HG03045 (cell line): ENCODE results near the gene CHDH.
A peak's percentile ranks its signal among the peaks of the same experiment; 100 is the strongest.

Experiments
- ATAC-seq: cut with Tn5 transposase; IDR thresholded peaks from one replicate; pipeline ENCODE4 v1.9.1; 2021; ENCODE audit warnings: mild to moderate bottlenecking, moderate library complexity; ENCODE audit not compliant: unreplicated experiment

The CHDH gene

DNA sequence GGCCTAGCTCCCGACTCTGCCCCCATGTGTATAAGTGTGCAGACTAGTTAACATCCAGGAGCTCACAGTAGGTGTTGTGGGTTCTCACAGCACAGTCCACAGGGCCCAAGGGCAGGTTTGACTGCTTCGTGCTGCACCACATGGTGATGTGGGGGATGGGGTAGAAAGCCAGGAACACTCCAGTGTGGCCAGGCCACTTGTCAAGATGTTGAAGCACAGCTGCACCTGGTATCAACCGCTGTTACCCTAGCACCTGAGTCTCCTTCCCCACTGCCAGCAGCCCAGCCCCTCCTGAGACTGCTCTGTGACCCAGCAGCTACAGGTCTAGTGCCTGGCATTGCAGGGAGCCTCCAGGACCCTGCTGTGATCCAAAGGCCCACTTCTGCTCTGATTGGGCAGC lies 53.4 kb downstream of the CHDH start:
- ATAC-seq: no peak

DNA sequence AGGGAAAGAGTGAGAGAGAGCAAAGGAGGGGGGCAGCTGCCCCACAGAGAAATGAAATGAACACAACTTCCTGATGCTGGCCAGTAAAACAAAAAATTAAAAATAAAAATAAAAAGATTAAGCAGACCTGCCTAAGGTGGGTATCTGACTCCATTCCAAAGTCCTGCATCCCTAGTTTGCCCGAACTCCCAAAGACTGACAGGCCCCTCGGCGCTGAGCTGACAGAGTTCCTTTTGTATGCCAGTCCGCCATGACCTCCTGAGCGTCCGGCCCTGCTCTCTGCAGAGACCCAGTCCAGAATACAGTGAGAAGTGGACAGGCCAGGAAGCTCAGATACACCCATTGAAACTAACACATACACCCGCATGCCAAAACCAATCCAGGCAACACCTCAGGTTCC lies 54.9 kb downstream of the CHDH start:
- ATAC-seq: no peak

DNA sequence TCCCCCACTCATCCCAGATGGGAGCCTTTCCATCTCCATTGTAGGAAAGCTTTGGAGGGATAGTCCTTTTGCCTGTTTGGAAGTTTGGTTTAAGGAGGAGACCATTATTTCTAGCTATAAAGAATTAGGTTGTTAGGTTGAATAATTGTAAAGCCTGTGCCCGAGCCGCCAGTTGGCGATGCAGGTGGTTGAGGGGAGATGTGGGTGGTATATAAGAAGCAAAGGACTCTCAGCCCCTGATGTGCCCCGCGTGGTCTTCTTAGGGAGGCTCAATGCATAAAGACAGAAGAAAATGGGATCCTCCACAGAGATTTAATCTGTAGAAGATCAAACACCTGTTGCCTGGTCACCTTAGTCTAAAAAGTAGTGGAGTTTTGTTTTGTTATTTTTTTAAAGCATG lies 55.7 kb downstream of the CHDH start:
- ATAC-seq: no peak

DNA sequence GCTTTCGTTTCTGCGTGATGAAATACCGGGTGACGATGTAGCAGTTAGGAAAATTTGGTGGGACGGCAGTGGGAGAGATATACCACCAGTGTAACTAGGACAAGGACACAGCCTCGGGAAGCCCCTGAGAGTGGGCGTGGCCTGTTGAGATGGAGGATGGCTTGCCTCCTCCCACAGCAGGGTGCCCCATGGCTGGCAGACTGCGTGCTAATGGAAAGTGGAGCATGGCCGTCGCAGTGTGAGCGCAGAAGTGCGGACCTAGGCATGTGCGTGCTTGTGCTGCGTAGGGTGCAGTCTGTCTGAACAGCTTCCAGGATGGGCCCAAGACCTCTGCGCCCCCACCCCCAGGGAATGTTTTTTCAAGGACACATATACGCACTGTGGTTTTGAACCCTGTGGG lies 56.8 kb downstream of the CHDH start:
- ATAC-seq: no peak

DNA sequence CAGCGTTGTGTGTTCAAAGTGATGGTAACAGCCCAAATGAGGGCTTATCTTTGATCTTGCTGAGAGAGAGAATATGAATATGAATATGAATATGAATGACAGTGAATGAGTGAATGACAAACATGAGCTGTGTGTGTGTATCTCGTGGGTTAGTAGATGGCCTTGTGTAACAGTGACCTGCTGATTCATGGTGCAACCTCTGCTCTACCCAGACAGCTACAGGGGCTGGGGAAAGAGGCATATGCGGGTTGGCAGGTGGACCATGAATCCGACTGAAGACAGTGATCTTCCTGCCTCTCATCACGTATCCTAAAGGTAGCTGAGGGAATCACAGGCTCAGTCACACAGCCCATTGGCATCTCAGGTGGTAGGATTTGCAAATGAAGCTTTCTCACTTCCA lies 58.2 kb downstream of the CHDH start:
- ATAC-seq: no peak

DNA sequence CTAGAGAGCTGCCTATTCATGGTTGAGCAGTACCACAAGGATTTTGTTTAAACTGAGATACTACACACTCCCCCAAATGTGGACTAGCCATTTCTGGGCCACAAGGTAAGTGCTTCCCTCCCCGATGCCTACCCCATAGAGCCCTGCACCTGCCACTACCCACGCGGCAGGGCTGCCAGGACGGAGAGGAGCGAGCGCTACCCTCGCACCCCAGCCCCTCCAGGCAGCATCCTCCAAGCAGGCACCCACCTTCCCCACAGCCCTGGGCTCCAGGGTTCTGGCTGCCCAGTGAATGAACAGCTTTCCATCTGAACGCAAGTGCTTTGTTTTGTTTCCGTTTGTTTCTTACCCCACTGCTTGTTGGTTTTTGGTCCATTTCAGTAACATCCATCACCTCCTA lies 59.2 kb downstream of the CHDH start:
- no peak for ATAC-seq

DNA sequence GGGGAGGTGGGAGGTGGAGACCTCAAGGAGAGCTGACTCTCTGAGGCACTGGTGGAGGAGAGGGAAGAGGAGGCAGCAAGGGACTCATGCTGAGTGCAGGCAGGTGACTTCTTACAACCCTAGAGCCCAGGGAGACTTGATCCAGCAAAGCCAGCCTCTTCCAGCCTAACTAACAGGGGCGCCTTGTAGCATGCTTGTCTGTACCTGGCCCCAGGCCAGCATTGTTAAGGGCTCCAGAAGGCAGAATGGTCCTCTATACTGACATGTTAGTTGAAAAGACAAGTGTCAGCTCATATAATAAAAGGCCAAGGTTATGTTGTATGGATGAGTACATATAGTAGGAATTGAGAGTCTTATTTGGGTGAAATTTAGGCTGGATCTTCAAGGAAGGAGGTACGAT lies 65.4 kb downstream of the CHDH start:
- ATAC-seq: no peak

DNA sequence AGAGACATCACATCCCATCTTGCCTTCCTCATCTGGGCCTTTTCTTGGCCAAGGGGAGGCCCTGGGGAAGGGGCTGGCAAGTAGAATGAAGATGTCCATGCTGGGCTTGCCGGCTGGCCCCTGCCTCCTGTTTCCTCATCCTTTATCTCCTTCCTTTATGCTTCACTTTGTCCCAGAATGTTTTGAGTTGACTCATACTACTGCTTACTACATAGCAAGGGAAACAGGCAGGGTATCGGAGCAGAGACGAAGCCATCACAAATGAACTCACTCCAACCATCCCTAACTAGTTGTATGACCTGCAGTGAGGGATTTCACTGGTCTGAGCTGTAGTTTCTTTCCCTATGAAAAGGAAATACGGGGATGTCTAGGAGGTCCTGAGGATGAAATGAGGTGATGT lies 66.0 kb downstream of the CHDH start:
- no peak for ATAC-seq

DNA sequence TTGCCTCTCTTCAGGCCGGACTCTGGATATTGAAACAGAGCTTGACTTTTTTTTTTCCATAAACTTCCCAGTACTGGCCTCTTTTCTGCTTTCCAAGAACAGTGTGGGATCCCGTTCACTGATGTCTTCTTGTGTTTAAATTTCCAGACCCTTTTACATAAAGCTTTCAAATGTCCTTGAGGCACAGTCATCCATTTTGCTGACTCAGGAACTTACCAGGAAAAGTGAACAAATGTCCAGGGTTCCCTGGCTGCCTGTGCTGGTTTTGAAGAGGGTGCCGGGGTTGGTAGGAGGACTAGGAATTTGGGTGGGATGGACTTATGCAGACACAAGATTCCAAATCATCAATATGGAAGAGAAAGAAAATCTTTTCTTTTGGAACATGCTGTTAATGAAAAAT lies 68.1 kb downstream of the CHDH start:
- ATAC-seq: no peak

DNA sequence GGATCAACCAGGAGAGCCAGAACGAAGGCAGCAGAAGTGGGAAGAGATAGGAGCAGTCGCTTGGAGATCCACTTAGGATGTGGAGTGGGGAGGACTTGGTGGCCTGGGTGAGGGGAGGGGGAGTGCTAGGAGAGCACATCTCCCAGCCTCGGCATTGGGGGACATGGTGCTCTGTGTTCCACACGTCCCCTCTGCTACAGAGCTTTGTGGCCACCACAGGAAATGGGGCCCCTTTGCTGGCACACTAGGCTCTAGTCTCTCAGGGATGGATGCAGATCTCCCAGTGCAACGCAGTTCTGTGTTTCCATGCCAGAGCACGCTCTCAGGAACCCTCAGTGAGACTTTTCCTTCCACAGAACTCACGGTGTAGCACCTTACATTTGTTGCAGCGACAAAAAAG lies 68.8 kb downstream of the CHDH start:
- no peak for ATAC-seq

DNA sequence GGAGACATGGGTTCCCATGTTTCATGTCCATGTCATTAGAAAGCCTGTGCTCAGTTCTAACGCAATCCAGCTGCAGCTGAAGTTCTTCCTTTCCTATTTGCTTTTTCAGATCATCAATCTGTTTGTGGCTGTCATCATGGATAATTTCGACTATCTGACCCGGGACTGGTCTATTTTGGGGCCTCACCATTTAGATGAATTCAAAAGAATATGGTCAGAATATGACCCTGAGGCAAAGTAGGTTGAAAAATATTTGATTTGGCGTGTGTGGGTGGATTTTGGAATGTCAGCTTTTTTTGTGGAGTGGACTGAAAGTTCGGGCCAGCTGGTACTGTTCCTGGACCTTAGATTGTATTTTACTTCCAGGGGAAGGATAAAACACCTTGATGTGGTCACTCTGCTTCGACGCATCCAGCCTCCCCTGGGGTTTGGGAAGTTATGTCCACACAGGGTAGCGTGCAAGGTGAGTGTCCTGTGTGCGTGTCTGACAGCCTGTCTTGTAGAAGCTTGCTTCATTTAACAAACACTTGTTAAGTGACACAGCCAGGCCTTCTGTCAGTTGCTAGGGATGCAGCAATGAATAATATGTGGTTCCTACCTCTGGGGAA lies 69.6 kb downstream of the CHDH start:
- ATAC-seq: no peak

DNA sequence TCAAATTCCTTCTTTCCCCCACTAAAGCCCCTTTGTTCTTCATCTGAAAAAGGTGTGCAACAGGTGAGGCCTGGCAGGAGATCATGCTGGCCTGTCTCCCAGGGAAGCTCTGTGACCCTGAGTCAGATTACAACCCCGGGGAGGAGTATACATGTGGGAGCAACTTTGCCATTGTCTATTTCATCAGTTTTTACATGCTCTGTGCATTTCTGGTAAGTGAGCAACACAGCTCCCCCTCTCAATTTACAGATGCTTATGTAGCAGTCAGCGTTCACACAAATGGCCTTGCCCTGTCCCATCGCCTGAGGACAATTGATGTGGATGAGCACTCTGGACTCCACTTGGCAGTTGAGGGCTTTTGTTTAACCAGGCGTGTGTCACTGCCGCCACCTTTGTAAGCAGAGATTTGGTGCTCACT lies 70.4 kb downstream of the CHDH start:
- no peak for ATAC-seq

DNA sequence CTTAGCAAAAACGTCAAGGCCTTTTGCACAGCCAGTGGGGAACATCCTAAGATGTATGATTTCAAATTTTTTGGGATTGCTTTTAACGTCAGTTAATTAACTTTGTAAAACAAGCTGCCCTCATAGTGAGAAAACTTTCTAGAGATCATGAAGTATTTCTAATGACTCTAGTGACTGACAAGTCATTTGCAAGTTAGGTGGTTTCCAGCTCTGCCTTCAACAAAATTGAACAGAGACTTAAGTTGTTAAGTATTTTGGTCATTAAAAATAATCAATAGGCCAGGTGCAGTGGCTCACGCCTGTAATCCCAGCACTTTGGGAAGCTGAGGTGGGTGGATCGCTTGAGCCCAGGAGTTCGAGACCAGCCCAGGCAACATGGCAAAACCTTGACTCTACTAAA lies 71.2 kb downstream of the CHDH start:
- ATAC-seq: no peak

DNA sequence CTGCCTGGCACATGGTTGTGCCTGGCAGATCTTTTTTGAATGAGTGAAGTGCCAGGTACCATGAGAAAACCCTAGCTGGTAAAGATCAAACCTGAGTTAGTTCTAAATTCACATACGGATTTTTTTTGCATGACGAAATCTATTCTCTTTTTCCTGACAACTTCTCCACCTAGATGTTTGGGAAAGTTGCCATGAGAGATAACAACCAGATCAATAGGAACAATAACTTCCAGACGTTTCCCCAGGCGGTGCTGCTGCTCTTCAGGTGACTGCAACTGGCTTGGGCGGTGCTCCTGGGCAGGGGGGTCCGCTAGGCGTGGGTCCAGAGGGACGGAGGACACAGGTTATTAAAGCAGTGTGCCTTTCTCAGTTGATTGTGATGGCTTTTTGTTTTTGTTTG lies 71.8 kb downstream of the CHDH start:
- no peak for ATAC-seq

DNA sequence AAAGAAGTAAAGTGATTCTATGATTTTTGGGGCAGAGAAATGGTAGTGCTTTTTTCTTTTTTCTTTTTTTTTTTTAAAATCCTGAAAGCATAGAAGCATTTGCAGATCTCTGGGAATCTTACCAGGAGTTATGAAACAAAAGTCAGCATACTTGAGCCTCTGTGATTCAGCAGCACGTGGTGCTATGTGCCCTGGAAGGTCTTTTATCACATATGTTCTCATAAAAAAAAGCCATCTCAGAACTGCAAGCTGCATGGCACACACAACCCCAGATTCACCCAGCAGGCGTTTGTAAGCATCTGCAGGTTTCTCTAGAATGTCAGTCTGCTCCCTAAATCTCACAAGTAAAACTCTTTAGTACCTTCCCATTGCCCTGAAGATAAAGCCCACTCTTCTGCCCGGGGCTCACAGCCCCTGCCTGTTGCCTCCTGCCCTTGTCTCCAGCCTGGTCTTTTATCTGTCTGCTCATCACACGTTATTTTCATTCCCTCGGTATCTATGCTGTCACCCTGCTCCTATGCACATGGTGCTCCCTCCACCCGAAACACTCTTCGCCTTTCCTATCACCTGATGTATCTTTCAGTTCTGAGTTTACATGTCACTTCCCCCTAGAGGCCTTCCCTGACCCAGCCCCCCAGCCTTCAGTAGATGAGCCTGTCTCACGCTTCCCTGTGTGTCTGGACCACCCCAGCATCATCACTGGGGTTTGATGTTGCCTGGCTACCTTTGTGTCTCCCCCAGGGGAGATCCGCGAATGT lies 72.4 kb downstream of the CHDH start:
- ATAC-seq: peak; percentile 73

DNA sequence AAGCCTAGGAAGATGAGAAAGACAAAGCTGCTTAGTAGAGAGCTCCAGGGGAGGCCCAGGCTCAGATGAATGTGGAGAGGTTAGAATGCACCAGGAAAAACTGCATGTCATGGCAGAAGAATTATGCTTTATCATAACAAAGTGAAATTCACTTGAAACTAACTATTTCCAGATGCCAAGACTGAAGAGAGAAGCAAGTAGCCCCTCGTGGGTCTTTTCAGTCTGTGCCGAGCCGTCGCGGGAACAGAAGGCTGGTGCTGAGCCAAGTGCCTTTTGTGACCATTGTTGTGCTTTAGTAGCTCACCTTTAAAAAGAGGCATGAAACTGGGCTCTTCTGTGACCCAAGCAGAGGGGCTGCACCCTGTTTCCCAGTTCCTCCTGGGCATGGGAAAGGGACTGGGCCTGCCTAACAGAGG lies 73.2 kb downstream of the CHDH start:
- no peak for ATAC-seq

DNA sequence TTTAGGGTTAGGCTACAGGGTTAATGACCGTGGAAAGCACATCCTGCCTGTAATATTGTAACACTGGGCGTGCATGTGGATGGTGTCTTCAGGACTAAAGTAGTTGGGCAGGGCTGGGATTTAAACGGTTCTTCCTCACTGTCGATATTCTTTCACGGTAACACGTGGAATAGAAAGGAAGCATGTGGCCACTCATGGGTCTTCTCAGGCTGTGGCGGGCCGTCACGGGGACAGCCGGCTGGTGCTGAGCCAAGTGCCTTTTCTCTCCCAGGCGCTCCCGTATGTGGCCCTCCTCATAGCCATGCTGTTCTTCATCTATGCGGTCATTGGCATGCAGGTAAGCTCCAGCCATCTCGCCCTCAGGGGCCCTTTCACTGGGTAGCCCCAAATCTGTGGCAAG lies 73.7 kb downstream of the CHDH start:
- ATAC-seq: no peak

DNA sequence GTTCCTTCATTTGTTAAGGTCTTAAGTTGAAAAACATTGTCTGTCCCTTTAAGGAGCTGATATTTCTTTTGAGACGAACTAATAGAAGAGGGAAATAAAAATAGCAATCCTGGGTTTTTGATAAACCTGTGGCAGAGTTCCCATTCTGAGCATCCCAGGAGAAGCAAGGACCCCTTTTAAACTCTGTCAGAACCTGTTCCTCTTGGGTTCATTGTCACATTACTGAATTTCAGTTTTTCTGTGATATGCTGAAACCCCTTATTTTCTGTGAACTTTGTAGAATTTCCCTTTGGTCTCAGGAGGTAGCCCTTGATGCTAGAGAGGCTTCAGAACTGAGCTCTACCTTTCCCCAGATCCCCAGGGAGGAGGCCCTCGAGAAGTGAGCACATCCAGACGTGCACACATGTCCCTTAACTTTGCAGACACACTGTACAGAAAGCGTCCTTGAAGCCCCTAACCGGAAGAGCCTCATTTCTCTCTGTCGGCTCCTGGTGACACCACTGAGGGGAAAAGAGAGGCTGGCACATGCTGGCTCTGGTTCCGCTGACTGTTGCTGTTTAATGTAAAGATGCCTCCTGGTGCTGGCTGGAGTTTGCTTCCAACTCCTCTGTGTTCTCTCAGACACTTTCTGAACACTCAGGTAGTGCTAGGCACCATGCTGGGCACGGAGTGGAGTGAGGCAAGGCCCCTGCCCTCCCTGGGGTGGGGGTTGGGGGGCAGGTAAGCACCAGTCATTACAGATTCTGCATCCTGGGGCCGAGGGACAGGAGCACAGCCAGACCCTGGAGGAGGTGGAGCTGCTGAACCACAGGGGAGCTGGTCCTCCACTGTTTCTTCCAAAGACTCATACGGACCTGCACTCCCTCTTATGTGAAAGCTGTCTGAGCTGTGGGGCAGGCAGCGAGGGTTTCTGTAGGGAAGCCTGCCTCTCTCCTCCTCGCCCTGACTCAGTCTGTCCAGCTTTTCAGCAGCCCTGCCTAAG lies 77.5 kb downstream of the CHDH start:
- ATAC-seq: no peak

DNA sequence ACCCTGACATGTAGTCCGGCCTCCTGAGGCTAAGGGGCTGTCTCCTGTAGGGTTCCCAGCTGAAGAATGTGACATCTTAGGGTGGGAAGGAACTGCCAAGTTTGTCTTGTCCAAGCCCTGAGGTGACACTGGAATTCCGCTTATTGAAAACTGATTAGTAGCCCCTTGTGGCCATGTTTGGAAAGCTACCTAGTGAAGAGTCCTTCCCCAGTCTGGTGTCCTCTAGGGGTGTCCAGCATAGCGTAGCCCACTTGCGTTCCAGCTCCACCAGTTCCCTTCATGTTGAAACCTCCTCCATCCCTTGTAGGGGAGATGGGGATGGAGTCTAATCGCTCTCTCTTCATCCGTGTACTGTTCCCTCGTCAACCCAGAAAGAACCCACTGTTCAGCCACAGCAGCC lies 79.5 kb downstream of the CHDH start:
- ATAC-seq: no peak

DNA sequence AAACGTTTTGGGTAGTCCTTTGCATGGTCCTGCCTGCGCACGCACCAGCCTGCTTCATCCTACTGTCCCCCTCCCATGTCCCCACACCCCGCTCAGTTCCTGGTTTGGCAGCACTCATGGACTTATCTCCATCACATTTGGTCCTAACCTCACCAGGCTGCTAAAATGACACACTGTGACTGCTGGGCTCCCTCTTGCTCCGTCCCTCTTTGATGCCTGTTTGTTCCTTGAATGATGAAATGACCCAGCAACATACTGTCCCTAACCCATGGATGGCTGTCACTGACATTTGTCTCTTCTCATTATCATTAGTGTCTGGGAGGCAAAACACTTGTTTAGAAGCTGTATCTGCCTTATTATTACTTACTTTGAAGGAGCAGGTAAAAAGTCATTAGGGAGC lies 80.5 kb downstream of the CHDH start:
- ATAC-seq: no peak

DNA sequence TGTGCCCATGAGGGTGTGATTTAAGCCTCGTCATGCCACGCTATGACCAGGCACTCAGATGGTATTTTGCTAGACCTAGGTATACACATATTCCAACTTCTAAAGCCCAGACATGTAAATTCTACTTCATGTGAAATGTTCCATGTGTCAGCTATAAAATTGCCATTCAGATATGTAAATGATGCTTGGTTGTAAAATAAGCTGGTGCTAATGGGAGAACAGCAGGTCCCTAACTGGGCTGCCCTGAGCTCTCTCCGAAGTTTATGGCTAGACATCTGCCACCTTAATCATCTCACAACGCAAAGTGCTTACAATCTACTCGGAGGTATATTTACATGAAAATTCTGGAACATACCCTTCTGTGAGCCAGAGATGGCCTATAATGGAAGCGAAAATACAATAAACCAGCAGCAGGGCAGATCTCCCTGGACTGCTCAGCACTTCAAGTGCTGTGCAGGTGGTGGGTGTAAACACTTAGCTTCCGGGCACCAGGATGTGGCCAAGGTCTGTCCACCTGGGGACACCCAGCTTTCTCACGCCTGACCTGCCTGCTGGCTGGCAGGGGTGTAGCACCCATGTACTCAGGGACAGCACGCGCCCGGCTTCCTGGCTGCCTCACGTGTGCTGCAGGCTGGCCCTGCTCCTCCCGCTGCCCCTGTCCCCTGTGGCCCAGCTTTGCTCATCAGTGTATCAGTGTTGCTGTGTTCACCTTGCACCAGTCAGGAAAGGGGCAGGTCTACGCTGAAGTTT lies 82.0 kb downstream of the CHDH start:
- no peak for ATAC-seq
